GM21737 (cell line): Measurements from ENCODE around the gene CCNF.
"Not testable (repeated sequence)": the region's sequence is repeated elsewhere in the genome, so short reads cannot be mapped to it uniquely, and the experiment has no call there.

ENCODE experiments used
- ATAC-seq: cut with Tn5 transposase; IDR thresholded peaks from one replicate; pipeline ENCODE4 v1.9.1; 2021; ENCODE audit warnings: mild to moderate bottlenecking, moderate library complexity; ENCODE audit not compliant: unreplicated experiment

CCNF gene

GRCh38 chr16:2428051-2428783 is 1.0 kb upstream of the CCNF start:
- ATAC-seq = peak; percentile 16

- ATAC-seq = peak; percentile 18
These were observed 538 bp upstream of the CCNF start for GRCh38 chr16:2428784-2429033.

- peak; percentile 4 for ATAC-seq
These were observed 770 bp downstream of the CCNF start for GRCh38 chr16:2429771-2430663.

GRCh38 chr16:2432286-2432685 is 3.0 kb downstream of the CCNF start:
- ATAC-seq = no peak

- ATAC-seq = no peak
These were observed 3.7 kb downstream of the CCNF start for GRCh38 chr16:2432801-2433505.

- not testable (repeated sequence) for ATAC-seq
These were observed 6.0 kb downstream of the CCNF start for GRCh38 chr16:2435236-2435635.

GRCh38 chr16:2436110-2436509 is 6.9 kb downstream of the CCNF start:
- no peak for ATAC-seq

GRCh38 chr16:2437032-2437790 is 8.0 kb downstream of the CCNF start:
- ATAC-seq = no peak

- no peak for ATAC-seq
These were observed 8.9 kb downstream of the CCNF start for GRCh38 chr16:2438121-2438520.

- no peak for ATAC-seq
These were observed 10.4 kb downstream of the CCNF start for GRCh38 chr16:2439598-2439997.

GRCh38 chr16:2441143-2441804 is 12.0 kb downstream of the CCNF start:
- ATAC-seq = not testable (repeated sequence)

GRCh38 chr16:2443555-2443954 is 14.3 kb downstream of the CCNF start:
- ATAC-seq = no peak

GRCh38 chr16:2447920-2448583 is 18.8 kb downstream of the CCNF start:
- ATAC-seq = no peak

GRCh38 chr16:2449118-2449517 is 19.9 kb downstream of the CCNF start:
- ATAC-seq = no peak

- ATAC-seq = no peak
These were observed 21.3 kb downstream of the CCNF start for GRCh38 chr16:2450535-2450934.

GRCh38 chr16:2450975-2451381 is 21.7 kb downstream of the CCNF start:
- ATAC-seq = no peak

- no peak for ATAC-seq
These were observed 22.6 kb downstream of the CCNF start for GRCh38 chr16:2451851-2452320.

- no peak for ATAC-seq
These were observed 23.4 kb downstream of the CCNF start for GRCh38 chr16:2452650-2453049.

- ATAC-seq = no peak
These were observed 26.0 kb downstream of the CCNF start for GRCh38 chr16:2455081-2455845.
